ENCODE data around the gene HSPH1.
"Not testable (repeated sequence)": the region's sequence is repeated elsewhere in the genome, so short reads cannot be mapped to it uniquely, and the experiment has no call there.

The HSPH1 gene

GRCh38 chr13:31177813-31178495, 16.2 kb upstream of the HSPH1 start:
- not testable (repeated sequence) for DNase-seq (ENCODE audit: low read depth in 2 of 2, low spot score in 1 of 2)

- no peak for DNase-seq (ENCODE audit: low read depth in 2 of 2, low spot score in 1 of 2)
Observed at GRCh38 chr13:31175847-31176532, 14.3 kb upstream of the HSPH1 start.

- no peak for DNase-seq (ENCODE audit: low read depth in 2 of 2, low spot score in 1 of 2)
Observed at GRCh38 chr13:31174018-31174417, 12.3 kb upstream of the HSPH1 start.

- no peak for DNase-seq (ENCODE audit: low read depth in 2 of 2, low spot score in 1 of 2)
Observed at GRCh38 chr13:31172535-31172934, 10.8 kb upstream of the HSPH1 start.

- no peak for DNase-seq (ENCODE audit: low read depth in 2 of 2, low spot score in 1 of 2)
Observed at GRCh38 chr13:31172001-31172400, 10.3 kb upstream of the HSPH1 start.

GRCh38 chr13:31168736-31169135, 7.0 kb upstream of the HSPH1 start:
- DNase-seq (ENCODE audit: low read depth in 2 of 2, low spot score in 1 of 2): no peak

GRCh38 chr13:31168166-31168565, 6.5 kb upstream of the HSPH1 start:
- no peak for DNase-seq (ENCODE audit: low read depth in 2 of 2, low spot score in 1 of 2)

- DNase-seq (ENCODE audit: low read depth in 2 of 2, low spot score in 1 of 2): no peak
Observed at GRCh38 chr13:31167490-31167889, 5.8 kb upstream of the HSPH1 start.

- no peak for DNase-seq (ENCODE audit: low read depth in 2 of 2, low spot score in 1 of 2)
Observed at GRCh38 chr13:31166591-31166990, 4.9 kb upstream of the HSPH1 start.

GRCh38 chr13:31162151-31163008, 676 bp upstream of the HSPH1 start:
- peak; percentile 82 to 91 for DNase-seq (ENCODE audit: low read depth in 2 of 2, low spot score in 1 of 2)

- DNase-seq (ENCODE audit: low read depth in 2 of 2, low spot score in 1 of 2): peak; percentile 1 to 31
Observed at GRCh38 chr13:31160857-31161556, 697 bp downstream of the HSPH1 start.

- no peak for DNase-seq (ENCODE audit: low read depth in 2 of 2, low spot score in 1 of 2)
Observed at GRCh38 chr13:31159306-31159705, 2.4 kb downstream of the HSPH1 start.

- DNase-seq (ENCODE audit: low read depth in 2 of 2, low spot score in 1 of 2): no peak
Observed at GRCh38 chr13:31154939-31155338, 6.8 kb downstream of the HSPH1 start.

GRCh38 chr13:31151837-31152236, 9.9 kb downstream of the HSPH1 start:
- no peak for DNase-seq (ENCODE audit: low read depth in 2 of 2, low spot score in 1 of 2)

GRCh38 chr13:31150315-31150985, 11.3 kb downstream of the HSPH1 start:
- no peak for DNase-seq (ENCODE audit: low read depth in 2 of 2, low spot score in 1 of 2)

- no peak for DNase-seq (ENCODE audit: low read depth in 2 of 2, low spot score in 1 of 2)
Observed at GRCh38 chr13:31149604-31150003, 12.1 kb downstream of the HSPH1 start.

GRCh38 chr13:31145417-31145816, 16.3 kb downstream of the HSPH1 start:
- no peak for DNase-seq (ENCODE audit: low read depth in 2 of 2, low spot score in 1 of 2)

GRCh38 chr13:31138515-31138914, 23.2 kb downstream of the HSPH1 start:
- no peak for DNase-seq (ENCODE audit: low read depth in 2 of 2, low spot score in 1 of 2)

- no peak for DNase-seq (ENCODE audit: low read depth in 2 of 2, low spot score in 1 of 2)
Observed at GRCh38 chr13:31136724-31137123, 25.0 kb downstream of the HSPH1 start.

GRCh38 chr13:31134039-31134711, 27.5 kb downstream of the HSPH1 start:
- DNase-seq (ENCODE audit: low read depth in 2 of 2, low spot score in 1 of 2): no peak
